ENCODE data around the gene UBE2J2.
"Not testable (repeated sequence)": the region's sequence is repeated elsewhere in the genome, so short reads cannot be mapped to it uniquely, and the experiment has no call there.

Gene UBE2J2

DNA sequence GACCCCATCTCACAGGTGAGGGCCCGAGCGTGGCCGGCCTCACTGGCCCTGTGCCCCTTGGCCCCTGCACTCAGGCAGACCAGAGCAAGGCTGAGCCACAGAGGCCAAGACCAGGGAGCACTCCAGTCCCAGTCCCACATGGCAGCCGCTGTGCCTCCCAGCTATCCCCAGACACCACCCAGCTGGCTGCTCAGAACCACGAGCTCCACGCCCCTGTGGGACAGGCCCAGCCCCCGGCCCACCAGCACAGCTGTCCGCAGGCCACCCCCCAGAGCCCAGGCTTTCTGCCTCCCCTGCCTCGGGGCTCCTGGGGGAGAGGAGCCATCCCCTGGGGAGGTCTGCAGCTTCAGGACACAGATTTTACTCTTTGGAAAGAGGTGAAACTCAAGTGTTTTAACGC is 18.0 kb downstream of the UBE2J2 start:
- no peak for DNase-seq (ENCODE audit: low read depth)

DNA sequence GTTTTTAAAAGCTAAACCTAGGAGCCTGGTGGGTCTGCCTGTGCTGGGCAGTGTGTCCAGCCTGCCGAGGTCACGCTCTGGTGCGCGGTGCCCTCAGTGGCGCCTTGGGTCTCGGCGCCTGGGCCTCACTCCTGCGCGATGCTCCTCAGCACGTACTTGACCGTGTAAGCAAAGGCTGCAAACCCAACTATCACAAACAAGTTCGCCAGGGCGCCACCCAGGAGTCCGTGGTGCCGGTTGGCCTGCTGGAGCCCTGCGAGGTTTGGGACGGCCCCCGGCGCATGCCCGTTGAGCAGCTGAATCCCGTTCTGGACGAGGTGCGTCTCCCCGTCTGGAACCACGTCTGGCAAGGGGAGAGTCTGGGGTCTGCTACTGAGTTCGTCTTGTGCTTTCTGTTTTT is 18.6 kb downstream of the UBE2J2 start:
- DNase-seq (ENCODE audit: low read depth): no peak

DNA sequence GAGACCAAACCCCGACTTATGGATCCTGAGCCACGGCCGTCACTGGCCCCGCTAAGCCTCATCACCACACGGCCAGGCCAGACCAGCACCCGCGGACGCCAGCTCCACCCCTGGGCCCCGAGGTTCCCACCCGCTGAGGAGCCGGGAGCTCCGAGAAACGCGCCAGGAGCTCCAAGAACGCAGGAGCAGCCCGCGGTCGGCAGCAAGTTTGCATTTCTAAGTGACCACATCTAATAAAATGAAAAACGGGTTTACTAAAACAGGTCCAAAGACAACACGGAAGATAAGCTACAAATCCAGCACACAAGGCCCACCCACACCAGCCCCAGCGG is 19.0 kb downstream of the UBE2J2 start:
- no peak for DNase-seq (ENCODE audit: low read depth)

DNA sequence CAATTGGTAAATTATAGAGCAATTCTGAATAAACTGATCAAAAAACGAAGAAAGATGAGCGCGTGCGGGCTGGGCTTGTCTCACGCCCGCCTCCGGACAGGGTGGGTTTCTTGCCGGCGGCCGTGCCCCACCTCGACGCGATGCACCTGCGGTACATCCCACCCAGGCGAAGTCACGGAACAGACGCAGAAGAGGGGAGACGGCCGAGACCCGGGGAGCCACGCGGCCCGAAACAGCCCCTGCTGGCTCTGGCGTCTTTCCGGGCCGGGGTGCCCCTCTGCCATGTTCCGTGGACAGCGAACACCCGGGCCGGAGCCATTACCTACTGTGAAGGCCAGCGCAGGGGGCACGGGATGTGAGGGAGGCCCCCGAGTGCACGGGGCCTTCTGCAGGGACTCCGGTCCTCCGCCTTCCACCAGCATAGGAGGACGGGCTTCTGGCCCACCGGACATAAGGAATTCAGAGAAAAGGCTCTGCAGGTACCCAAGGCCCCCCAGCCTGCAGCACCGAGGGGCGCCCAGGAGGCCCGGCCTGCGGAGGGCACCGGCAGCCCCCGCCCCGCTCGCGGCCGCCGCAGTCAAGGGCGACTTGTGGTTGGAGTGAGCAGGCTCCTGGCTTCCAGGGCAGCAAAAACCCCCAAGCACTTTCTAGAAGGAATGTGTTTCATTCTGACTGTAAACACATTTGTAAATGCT is 19.5 kb downstream of the UBE2J2 start:
- DNase-seq (ENCODE audit: low read depth): no peak

DNA sequence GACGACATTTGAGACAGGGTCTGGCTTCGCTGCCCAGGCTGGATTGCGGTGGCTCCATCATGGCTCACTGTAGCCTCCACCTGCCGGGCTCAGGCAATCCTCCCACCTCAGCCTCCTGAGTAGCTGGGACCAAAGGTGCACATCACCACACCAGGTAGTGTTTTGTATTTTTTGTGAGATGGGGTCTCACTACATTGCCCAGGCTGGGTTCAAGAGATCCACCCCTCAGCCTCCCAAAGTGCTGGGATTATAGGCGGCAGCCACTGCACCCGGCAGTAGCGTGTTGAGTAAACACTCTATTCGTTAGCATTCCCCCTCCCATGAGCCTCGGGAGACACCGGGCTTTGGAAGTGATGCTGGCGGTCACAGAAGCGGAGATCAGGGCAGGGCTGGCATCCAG is 20.3 kb downstream of the UBE2J2 start:
- no peak for DNase-seq (ENCODE audit: low read depth)

DNA sequence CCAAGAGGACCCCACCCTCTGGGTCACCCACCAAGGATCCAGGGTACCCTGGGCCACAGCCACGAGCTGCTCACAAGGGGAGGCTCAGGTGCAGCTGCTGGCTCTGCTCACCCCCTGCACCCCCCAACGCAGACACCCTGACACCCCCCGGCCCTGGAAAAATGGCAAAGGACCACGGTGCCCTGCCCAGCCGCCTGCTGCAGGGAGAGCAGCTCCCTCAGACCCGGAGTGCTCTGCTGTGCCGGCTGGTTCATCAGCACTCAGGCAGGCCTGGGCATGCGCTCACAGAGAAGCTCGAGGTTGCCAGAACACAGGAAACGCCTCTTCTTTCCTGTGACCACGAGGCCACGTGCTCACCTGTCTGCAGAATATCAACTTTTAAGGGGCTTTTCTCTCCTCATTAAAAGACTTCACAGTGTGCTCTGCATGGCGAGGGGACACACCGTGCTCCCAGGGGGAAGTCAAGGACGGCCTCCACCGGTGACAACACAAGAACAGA is 22.8 kb downstream of the UBE2J2 start:
- DNase-seq (ENCODE audit: low read depth): no peak

DNA sequence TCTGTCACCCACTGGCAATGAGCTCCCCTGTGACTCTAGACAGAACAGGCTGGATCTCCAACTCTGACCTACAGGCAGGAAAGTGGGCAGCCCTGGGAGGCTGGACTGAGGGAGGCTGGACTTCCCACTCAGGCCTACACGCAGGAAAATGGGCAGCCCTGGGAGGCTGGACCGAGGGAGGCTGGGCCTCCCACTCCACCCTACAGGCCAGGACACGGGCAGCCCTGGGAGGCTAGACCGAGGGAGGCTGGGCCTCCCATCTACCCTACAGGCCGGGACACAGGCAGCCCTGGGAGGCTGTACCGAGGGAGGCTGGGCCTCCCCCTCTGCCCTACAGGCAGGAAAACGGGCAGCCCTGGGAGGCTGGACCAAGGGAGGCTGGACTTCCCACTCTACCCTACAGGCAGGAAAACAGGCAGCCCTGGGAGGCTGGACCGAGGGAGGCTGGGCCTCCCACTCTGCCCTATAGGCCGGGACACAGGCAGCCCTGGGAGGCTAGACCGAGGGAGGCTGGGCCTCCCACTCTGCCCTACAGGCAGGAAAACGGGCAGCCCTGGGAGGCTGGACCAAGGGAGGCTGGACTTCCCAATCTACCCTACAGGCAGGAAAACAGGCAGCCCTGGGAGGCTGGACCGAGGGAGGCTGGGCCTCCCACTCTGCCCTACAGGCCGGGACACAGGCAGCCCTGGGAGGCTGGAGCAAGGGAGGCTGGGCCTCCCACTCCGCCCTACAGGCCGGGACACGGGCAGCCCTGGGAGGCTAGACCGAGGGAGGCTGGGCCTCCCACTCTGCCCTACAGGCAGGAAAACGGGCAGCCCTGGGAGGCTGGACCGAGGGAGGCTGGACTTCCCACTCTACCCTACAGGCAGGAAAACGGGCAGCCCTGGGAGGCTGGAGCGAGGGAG is 25.4 kb downstream of the UBE2J2 start:
- DNase-seq (ENCODE audit: low read depth): not testable (repeated sequence)

DNA sequence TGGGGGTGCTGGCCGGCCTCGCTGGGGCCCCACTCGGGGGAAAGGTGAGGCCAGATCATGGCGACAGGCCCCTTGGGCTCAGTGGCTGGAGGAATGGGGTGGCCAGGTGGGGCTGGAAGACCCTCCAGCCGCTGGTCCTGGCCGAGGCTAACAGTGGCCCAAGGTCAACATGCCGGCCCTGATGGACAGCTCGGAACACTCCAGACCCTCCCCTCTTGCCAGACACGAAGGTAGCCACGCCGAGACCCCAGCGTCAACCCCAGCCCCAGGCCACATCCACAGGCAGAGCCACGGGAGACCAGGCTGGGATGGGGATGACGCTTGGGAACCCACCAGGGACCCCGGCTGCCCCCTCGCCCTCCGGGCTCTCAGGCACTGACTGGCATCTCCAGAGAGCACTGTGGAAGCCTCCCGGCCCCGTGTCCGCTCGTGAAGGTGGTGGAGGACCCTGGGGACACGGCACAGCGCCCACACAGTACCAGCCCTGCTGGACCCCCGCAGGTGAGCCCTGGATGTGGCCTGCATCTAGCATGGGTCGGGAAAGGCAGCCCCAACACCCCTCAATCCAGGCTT is 26.2 kb downstream of the UBE2J2 start:
- DNase-seq (ENCODE audit: low read depth): no peak

DNA sequence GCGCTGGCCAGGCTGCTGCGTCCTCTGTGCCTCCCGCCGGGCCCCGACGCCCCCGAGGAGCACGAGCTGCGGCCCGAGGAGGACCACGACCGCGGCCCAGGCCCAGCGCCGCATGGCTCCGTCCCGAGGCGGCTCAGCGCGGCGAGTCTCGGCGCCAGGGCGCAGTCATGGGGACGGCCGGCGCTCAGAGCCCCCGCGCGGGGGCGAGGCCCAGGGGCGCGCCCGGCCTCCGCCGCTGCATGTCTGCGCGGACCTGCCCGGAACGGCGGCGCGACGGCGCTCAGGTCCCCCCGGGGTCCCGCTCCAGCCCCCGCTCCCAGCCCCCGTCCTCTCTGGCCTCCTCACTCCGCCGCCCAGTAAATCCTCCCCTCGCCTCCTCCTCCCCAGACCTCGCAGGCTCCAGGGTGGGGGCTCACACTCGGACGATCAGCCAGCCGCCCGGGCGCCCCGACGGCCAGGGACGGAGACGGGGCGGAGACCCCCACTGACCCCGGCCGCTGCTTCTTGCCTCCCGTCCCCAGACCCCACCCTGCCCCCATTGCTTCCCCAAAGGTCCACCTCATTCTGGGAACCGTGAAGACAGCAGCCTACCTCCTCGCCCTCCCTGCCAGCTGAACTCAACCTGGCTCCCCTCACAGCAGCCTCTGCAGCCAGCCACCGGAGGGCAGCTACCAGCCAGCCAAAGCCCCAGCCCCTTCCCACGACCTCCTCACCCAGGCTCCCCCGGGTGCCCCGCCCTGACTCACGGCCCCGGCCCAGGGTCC is 26.9 kb downstream of the UBE2J2 start, which contains the start of gene C1QTNF12:
C1QTNF12 (minus strand) TSS at position 146 of the 764 bp plus-strand sequence; CDS start at position 114, 32 bp downstream.
- no peak for DNase-seq (ENCODE audit: low read depth)

DNA sequence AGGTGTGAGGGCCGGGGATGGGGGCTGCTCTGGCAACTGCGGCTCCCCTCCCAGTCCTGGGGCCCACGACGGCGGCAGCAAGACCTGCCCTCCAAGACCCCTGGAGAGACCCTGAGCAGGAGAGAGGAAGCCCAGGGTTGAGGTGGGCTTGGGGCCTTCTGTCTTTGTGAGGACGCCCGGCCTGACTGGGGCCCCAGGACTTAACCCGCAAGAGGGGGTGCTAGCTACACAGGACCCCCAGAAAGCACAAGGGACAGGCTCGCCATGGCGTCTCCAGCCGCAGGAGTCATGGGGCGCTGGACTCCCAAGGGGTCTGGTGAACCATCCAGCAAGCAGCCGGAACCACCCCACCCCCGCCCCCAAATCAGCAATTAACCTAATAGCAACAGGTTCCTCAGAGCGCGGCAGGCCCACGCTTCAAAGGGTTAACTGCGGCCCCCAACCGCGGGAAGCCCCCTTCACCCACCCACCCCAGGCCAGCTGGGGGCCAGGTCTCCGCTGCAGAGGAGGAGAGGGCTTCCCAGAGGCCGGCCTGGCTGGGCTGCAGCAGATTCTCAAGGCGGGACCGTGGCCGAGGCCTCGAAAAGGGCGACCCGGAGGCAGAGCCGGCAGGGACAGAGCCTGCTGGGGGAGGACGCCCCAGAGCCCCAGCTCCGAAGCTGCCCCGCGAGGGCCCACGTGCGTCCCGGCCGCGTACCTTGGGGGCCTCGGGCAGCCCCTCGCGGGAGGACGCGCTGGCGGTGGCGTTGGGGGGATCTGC is 27.7 kb downstream of the UBE2J2 start:
- no peak for DNase-seq (ENCODE audit: low read depth)

DNA sequence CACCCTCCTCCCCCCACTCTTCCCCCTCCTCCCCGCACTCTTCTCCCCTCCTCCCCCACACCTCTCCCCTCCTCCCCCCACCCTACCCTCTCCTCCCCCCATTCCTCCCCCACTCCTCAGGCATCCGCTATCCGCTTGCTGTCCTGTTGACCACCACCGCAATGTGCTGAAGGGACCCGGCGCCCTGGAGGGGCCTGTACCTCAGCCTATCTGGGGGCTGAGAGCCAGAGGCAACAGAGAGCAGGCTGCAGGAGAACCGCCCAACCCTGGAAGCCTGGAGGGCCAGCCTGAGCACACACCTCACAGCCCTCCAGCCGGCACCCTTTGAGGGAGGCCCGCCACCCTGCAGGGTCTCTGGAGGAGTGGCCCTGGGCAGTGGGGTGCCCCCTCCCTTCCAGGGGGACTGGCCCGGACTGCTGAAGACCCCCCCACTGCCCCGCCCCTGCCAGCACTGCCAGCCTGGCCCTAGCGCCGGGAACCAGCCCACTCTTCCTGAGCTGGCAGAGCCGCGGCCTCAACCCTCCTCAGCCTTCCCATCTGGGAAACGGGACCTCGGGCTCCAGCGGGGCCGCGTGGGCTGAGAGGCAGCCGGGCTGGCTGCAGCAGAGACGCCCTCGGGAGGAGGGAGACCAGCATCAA is 28.4 kb downstream of the UBE2J2 start:
- DNase-seq (ENCODE audit: low read depth): no peak

DNA sequence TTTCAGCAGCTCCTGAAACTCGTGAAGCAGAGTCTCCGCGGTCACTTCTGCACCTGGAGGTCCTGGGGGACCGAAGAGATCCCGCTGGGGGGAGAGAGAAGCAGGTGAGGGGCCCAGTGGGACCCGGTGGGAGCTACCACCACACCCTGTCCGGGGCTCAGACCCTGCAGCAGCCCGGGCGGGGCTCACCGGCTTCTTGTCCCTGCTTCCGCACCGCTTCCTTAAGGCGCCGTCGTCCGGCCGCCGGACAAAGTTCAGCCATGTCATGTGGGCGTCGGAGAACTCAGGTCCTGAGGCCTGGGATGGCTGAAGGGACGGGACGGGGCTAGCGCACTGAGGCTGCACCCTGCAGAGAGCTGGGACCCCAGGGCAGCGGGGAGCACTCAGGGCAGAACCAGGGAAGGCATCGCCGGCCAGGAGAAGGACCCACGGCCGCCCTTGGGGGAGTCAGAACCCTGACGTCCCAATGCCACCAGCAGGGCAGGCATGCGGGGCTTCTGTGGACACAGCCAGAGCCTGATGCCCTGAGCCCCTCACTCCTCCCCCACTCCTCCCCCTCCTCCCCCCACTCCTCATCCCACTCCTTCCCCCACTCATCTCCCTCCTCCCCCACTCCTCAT is 29.4 kb downstream of the UBE2J2 start:
- no peak for DNase-seq (ENCODE audit: low read depth)

DNA sequence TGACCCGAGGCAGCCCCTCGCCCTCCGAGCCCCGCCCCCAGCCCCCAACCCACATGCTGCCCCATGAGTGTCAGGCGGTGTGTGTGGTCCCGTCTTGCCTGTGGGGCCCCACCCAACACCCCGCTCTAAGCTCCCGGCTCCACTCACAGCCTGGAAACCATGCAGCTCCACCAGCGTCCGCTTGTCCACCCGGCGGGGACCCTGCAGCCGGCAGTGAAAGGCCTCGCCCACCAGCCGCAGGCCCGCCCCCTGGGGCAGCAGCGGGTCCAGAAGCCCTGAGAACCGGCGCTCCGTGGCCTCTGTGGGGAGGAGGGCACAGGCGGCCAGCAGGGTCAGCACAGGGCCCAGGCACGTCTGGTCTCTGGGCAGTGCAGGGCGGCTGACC is 29.9 kb downstream of the UBE2J2 start:
- no peak for DNase-seq (ENCODE audit: low read depth)

DNA sequence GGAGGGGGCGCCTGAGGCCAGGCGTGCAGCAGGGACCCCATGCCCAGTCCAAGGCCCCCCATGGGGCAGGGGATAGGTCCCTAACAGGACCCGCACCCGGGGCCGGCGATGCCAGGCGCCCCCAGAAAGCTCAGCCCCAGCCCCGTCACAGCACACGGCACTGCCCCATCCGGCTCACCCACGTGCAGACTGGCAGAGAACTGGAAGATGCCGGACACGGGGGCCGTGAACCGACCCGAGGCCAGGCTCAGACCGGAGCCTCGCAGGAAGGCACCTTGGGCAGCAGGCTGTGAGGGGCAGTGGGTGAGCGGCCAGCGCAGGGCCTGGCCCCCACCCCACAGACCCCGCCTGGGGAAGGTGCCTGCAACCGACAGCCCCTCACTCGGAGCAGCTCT is 30.4 kb downstream of the UBE2J2 start:
- DNase-seq (ENCODE audit: low read depth): no peak

DNA sequence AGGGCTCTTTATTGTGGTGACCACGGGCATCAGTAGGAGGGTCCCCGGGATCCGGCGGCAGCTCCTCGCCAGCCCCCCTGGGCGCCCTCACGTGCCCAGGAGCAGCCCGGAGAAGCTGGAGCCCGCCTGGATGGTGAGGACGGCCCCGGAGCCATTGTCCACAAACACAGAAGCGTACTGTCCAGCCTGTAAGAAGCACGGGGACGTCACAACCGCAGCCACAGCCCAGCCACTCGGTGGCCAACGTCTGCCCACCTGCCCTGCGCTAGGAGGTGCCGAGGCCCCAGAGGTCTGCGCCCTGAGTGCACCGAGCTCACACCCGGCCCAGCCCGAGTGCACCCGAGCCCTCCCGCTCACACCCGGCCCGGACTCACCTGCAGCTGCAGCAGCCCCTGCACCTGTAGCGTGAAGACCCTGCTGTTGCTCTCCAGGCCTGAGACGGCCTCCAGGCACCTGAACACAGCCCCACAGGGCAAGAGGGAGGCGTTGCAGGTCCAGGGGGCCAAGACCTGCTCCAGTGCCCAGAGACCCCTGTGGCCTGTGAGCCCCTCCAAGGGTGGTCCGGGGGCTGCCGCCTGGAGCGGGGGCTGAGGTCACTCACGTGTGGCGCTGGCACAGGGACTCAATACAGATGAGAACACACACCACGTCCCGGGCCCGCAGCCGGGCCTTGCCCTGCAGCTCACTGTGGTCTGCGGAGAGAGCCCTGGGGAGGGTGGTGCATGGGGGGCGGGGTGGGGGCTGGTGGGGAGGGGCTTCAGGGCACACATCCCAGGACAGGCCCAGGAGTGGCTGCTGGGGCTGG is 31.0 kb downstream of the UBE2J2 start:
- DNase-seq (ENCODE audit: low read depth): no peak

DNA sequence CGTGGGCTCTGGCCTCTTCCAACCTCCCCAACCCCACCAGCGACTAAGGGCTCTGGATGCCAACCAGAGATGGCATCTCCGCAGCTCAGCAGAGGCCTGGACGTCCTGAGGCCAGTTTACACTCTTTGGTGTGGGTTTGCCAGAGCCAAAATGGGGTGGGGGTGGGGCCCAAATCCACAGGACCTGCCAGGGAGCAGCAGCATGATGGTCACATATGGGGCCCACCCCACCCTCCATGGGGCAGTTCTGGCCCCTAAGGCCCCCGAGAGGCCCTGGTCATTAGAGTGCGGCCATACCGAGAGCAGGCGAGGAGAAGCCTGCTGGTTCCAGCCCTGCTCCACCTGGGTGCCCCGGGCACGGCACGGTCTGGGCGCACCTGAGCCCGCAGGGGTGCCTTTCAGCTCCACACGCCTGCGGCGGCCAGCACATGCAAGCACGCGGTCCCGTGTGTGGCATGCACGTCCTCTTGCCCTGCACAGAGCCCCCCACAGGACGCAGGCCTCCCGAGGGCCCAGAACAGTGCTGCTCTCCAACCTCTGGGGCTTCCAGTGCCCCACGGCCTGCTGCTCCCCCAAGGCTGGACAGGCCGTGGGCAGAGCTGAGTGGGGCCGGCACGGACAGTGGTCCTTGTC is 31.9 kb downstream of the UBE2J2 start:
- DNase-seq (ENCODE audit: low read depth): no peak

DNA sequence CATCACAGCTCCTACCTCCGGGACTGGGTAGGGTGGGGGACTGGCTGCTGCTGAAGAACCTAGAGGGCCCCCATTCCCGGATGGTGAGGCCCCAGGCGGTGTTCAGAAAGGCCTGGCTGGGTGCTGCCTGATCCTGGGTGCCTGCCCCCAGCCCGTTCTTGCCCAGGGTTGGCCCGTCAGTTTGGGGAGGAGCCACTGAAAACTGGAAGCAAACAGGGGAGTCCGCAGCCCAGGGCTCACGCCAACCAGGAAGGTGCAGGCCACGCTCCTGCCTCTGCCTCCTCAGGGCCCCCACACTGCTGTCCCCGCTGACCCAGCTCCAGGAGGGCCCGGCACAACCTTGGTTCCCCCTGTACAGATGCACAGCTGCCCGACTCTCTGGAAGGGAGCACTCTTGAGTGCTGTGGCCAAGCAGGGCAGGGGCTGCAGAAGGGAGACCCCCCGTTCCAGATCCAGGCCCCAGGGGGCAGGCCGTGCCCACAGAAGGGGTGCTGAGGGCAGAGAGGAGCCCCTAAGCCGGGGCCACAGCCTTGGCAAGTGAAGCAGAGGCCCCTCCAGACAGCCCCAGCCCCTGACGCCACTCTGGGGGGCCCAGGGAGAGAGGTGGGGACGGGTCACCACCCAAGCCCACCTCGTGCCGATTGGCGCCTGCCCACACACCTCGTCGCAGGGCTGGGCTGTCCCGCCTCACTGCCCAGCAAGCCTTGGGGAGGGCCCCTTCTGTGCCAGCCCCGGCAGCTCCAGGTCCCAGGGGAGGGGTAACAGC is 32.6 kb downstream of the UBE2J2 start:
- DNase-seq (ENCODE audit: low read depth): no peak

DNA sequence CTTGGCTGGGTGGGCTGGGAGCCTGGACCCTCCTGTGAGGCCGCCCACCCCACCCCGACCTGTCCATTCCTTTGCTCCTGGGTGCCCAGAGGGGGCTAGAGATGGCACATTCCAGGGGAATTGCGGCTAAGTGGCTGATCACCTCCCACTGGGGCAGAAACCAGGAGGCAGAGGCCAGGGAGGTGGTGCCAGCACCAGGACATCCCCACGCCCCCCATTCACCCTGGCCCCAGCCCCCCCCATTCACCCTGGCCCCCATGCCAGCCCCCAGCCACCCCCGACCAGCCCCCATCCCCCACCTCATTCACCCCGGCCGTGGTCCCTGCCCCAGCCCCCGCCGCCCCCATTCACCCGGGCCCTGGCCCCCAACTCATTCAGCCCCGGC is 33.3 kb downstream of the UBE2J2 start:
- DNase-seq (ENCODE audit: low read depth): no peak
